Retinal pigment epithelial cell (primary cell): Measurements from ENCODE around the gene MOSMO.
"Not testable (repeated sequence)": the region's sequence is repeated elsewhere in the genome, so short reads cannot be mapped to it uniquely, and the experiment has no call there.

Experiments
- DNase-seq: peaks from one replicate; pipeline ENCODE4 v3.0.0-alpha.2; 2010; ENCODE audit warnings: low read depth
- H3K4me3 ChIP-seq: 2 replicates; pipeline ENCODE4 v1.5.1; 2011; ENCODE audit warnings: mild to moderate bottlenecking, low read length, control low read depth, moderate library complexity
- CTCF ChIP-seq: conservative IDR thresholded peaks from 2 replicates; pipeline ENCODE4 v1.5.1; 2011; ENCODE audit warnings: low read depth, low read length, control low read depth, inconsistent platforms

Gene MOSMO

GRCh38 chr16:22001591-22001990 is 6.3 kb upstream of the MOSMO start:
- no peak overlapping the region for H3K4me3 ChIP-seq
- DNase-seq: no peak
- TF ChIP-seq CTCF: no peak

- H3K4me3 ChIP-seq, DNase-seq: not testable (repeated sequence)
Measured at GRCh38 chr16:22002047-22002446, 5.9 kb upstream of the MOSMO start.

- DNase-seq: no peak
- TF ChIP-seq CTCF: no peak
- H3K4me3 ChIP-seq: no peak overlapping the region
Measured at GRCh38 chr16:22003195-22003594, 4.7 kb upstream of the MOSMO start.

- no peak overlapping the region for H3K4me3 ChIP-seq
- no peak for TF ChIP-seq CTCF
- no peak for DNase-seq
Measured at GRCh38 chr16:22004341-22004740, 3.6 kb upstream of the MOSMO start.

GRCh38 chr16:22005746-22006145 is 2.2 kb upstream of the MOSMO start:
- DNase-seq: no peak
- no peak for TF ChIP-seq CTCF
- H3K4me3 ChIP-seq: no peak overlapping the region

- DNase-seq: no peak
- no peak for TF ChIP-seq CTCF
- H3K4me3 ChIP-seq: no peak overlapping the region
Measured at GRCh38 chr16:22006636-22007035, 1.3 kb upstream of the MOSMO start.

- H3K4me3 ChIP-seq: peak overlapping the region; percentile 79
- DNase-seq: no peak
- TF ChIP-seq CTCF: no peak
Measured at GRCh38 chr16:22007159-22007508, 777 bp upstream of the MOSMO start.
